HEK293 (cell line): ENCODE measurements around the gene CA5A.

ENCODE experiments used
- BCL11A ChIP-seq: fragments of 450-650 bp; formaldehyde crosslinking; IDR thresholded peaks from 2 replicates; pipeline ENCODE4 v1.5.1; 2016; ENCODE audit warnings: low read depth, missing biosample characterization, missing genetic modification characterization
- CTCF ChIP-seq: fragments of 450-650 bp; formaldehyde crosslinking; IDR thresholded peaks from 2 replicates; pipeline ENCODE4 v1.5.1; 2016; ENCODE audit warnings: missing biosample characterization, missing genetic modification characterization
- GLIS2 ChIP-seq: fragments of 450-650 bp; formaldehyde crosslinking; IDR thresholded peaks from 2 replicates; pipeline ENCODE4 v1.5.1; 2016; ENCODE audit warnings: missing biosample characterization, missing genetic modification characterization
- ZNF19 ChIP-seq: fragments of 450-650 bp; formaldehyde crosslinking; IDR thresholded peaks from 2 replicates; pipeline ENCODE4; 2016; ENCODE audit warnings: missing biosample characterization, missing genetic modification characterization, low read depth
- ZNF280D ChIP-seq: fragments of 450-650 bp; formaldehyde crosslinking; IDR thresholded peaks from 2 replicates; pipeline ENCODE4 v1.5.1; 2016; ENCODE audit warnings: missing biosample characterization, missing genetic modification characterization
- ZNF335 ChIP-seq: fragments of 450-650 bp; formaldehyde crosslinking; conservative IDR thresholded peaks from 2 replicates; pipeline ENCODE4 v1.5.1; 2016; ENCODE audit warnings: missing biosample characterization, missing genetic modification characterization
- ZNF354C ChIP-seq: fragments of 450-650 bp; formaldehyde crosslinking; IDR thresholded peaks from 2 replicates; pipeline ENCODE4 v1.5.1; 2016; ENCODE audit warnings: missing biosample characterization, missing genetic modification characterization, low read depth, borderline replicate concordance
- ZNF391 ChIP-seq: fragments of 450-650 bp; formaldehyde crosslinking; IDR thresholded peaks from 2 replicates; pipeline ENCODE4 v1.5.1; 2016; ENCODE audit warnings: low read depth, missing biosample characterization, missing genetic modification characterization, borderline replicate concordance
- ZNF404 ChIP-seq: fragments of 450-650 bp; formaldehyde crosslinking; IDR thresholded peaks from 2 replicates; pipeline ENCODE4 v1.5.1; 2017; ENCODE audit warnings: missing biosample characterization, missing genetic modification characterization
- ZNF529 ChIP-seq: fragments of 450-650 bp; formaldehyde crosslinking; IDR thresholded peaks from 2 replicates; pipeline ENCODE4 v1.5.1; 2017; ENCODE audit warnings: missing genetic modification characterization, missing biosample characterization; ENCODE audit not compliant: insufficient replicate concordance
- ZNF600 ChIP-seq: fragments of 450-650 bp; formaldehyde crosslinking; IDR thresholded peaks from 2 replicates; pipeline ENCODE4 v1.5.1; 2016; ENCODE audit warnings: missing biosample characterization, missing genetic modification characterization
- ZNF621 ChIP-seq: fragments of 450-650 bp; formaldehyde crosslinking; IDR thresholded peaks from 2 replicates; pipeline ENCODE4 v1.5.1; 2017; ENCODE audit warnings: missing biosample characterization, missing genetic modification characterization
- ZNF629 ChIP-seq: fragments of 450-650 bp; formaldehyde crosslinking; IDR thresholded peaks from 2 replicates; pipeline ENCODE4 v1.5.1; 2017; ENCODE audit warnings: missing biosample characterization, missing genetic modification characterization
- TF ChIP-seq, protein P1 (sequence below): fragments of 450-650 bp; formaldehyde crosslinking; optimal IDR thresholded peaks from 2 replicates; pipeline ENCODE3; 2016; ENCODE audit warnings: missing biosample characterization, mild to moderate bottlenecking, missing genetic modification characterization
- TF ChIP-seq, protein P2 (sequence below): fragments of 450-650 bp; formaldehyde crosslinking; conservative IDR thresholded peaks from 2 replicates; pipeline ENCODE4 v1.5.1; 2016; ENCODE audit warnings: low read depth, missing biosample characterization, missing genetic modification characterization
- TF ChIP-seq, protein P3 (sequence below): fragments of 450-650 bp; formaldehyde crosslinking; IDR thresholded peaks from 2 replicates; pipeline ENCODE4 v1.5.1; 2016; ENCODE audit warnings: missing biosample characterization, missing genetic modification characterization
- TF ChIP-seq, protein P4 (sequence below): fragments of 450-650 bp; formaldehyde crosslinking; IDR thresholded peaks from 2 replicates; pipeline ENCODE4 v1.5.1; 2016; ENCODE audit warnings: missing biosample characterization, missing genetic modification characterization

Gene CA5A

GRCh38 chr16:87951552-87952538 lies 15.5 kb upstream of the CA5A start (continued):
- TF ChIP-seq ZNF600 (tag by site-specific recombination), result 0 out of 2 replicates have a peak, but pooled peaks have one; percentile 40
- TF ChIP-seq GLIS2 (tag by site-specific recombination), result no peak
- no peak for TF ChIP-seq ZNF391 (tag by site-specific recombination)
- no peak for TF ChIP-seq ZNF404
- no peak for TF ChIP-seq ZNF19 (tag by site-specific recombination)
- TF ChIP-seq ZNF629 (tag by site-specific recombination), result no peak
- TF ChIP-seq BCL11A (tag by site-specific recombination), result no peak
- TF ChIP-seq, protein P1, sequence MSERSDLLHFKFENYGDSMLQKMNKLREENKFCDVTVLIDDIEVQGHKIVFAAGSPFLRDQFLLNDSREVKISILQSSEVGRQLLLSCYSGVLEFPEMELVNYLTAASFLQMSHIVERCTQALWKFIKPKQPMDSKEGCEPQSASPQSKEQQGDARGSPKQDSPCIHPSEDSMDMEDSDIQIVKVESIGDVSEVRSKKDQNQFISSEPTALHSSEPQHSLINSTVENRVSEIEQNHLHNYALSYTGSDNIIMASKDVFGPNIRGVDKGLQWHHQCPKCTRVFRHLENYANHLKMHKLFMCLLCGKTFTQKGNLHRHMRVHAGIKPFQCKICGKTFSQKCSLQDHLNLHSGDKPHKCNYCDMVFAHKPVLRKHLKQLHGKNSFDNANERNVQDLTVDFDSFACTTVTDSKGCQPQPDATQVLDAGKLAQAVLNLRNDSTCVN (tag by site-specific recombination), result peak; percentile 23
- TF ChIP-seq, protein P2, sequence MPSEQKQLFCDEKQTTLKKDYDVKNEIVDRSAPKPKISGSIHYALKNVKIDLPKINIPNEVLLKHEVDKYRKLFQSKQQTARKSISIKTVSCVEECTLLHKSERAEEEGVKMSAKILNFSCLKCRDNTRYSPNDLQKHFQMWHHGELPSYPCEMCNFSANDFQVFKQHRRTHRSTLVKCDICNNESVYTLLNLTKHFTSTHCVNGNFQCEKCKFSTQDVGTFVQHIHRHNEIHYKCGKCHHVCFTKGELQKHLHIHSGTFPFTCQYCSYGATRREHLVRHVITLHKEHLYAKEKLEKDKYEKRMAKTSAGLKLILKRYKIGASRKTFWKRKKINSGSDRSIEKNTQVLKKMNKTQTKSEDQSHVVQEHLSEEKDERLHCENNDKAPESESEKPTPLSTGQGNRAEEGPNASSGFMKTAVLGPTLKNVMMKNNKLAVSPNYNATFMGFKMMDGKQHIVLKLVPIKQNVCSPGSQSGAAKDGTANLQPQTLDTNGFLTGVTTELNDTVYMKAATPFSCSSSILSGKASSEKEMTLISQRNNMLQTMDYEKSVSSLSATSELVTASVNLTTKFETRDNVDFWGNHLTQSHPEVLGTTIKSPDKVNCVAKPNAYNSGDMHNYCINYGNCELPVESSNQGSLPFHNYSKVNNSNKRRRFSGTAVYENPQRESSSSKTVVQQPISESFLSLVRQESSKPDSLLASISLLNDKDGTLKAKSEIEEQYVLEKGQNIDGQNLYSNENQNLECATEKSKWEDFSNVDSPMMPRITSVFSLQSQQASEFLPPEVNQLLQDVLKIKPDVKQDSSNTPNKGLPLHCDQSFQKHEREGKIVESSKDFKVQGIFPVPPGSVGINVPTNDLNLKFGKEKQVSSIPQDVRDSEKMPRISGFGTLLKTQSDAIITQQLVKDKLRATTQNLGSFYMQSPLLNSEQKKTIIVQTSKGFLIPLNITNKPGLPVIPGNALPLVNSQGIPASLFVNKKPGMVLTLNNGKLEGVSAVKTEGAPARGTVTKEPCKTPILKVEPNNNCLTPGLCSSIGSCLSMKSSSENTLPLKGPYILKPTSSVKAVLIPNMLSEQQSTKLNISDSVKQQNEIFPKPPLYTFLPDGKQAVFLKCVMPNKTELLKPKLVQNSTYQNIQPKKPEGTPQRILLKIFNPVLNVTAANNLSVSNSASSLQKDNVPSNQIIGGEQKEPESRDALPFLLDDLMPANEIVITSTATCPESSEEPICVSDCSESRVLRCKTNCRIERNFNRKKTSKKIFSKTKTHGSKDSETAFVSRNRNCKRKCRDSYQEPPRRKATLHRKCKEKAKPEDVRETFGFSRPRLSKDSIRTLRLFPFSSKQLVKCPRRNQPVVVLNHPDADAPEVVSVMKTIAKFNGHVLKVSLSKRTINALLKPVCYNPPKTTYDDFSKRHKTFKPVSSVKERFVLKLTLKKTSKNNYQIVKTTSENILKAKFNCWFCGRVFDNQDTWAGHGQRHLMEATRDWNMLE, result no peak
- TF ChIP-seq, protein P3, sequence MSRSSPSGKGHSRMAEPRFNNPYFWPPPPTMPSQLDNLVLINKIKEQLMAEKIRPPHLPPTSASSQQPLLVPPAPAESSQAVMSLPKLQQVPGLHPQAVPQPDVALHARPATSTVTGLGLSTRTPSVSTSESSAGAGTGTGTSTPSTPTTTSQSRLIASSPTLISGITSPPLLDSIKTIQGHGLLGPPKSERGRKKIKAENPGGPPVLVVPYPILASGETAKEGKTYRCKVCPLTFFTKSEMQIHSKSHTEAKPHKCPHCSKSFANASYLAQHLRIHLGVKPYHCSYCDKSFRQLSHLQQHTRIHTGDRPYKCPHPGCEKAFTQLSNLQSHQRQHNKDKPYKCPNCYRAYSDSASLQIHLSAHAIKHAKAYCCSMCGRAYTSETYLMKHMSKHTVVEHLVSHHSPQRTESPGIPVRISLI (tag by site-specific recombination), result no peak
- TF ChIP-seq ZNF280D (tag by site-specific recombination), result no peak
- TF ChIP-seq, protein P4, sequence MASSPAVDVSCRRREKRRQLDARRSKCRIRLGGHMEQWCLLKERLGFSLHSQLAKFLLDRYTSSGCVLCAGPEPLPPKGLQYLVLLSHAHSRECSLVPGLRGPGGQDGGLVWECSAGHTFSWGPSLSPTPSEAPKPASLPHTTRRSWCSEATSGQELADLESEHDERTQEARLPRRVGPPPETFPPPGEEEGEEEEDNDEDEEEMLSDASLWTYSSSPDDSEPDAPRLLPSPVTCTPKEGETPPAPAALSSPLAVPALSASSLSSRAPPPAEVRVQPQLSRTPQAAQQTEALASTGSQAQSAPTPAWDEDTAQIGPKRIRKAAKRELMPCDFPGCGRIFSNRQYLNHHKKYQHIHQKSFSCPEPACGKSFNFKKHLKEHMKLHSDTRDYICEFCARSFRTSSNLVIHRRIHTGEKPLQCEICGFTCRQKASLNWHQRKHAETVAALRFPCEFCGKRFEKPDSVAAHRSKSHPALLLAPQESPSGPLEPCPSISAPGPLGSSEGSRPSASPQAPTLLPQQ (tag by site-specific recombination), result 0 out of 2 replicates have a peak, but pooled peaks have one; percentile 9
- TF ChIP-seq ZNF621 (tag by site-specific recombination), result no peak
- no peak for TF ChIP-seq ZNF529 (tag by site-specific recombination)
- TF ChIP-seq ZNF335, result peak; percentile 90
- 0 out of 2 replicates have a peak, but pooled peaks have one; percentile 13 for TF ChIP-seq CTCF
- TF ChIP-seq ZNF354C (tag by site-specific recombination), result no peak
